ENCODE measurements around the gene TMEM19. TPM values are rescaled to one million over a fixed set of nuclear protein-coding genes. Genes with fewer than 3 reads are reported as not detected.
"Not testable (repeated sequence)": the region's sequence is repeated elsewhere in the genome, so short reads cannot be mapped to it uniquely, and the experiment has no call there.

TMEM19 gene
- total RNA-seq, 1 donor from 2014 or later, result 10.6 TPM

DNA sequence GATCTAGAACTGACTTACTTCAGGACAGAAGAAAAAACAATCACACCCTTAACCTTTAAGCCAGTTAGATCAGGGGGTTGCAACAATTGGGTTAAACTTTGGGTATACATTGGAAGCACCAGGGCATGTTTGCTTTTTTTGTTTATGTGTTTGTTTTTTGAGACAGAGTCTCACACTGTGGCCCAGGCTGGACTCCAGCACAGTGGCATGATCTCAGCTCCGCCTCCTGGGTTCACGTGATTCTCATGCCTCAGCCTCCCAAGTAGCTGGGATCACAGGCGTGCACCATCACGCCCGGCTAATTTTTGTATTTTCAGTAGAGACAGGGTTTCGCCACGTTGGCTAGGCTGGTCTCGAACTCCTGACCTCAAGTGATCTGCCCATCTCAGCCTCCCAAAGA lies 16.3 kb downstream of the TMEM19 start:
- H3K36me3 Mint-ChIP-seq (ENCODE audit: low read depth), result peaks cover 14% of the 10 kb centered on the region
- DNase-seq (ENCODE audit: low spot score); intact Hi-C loops (cut with micrococcal nuclease); H3K27me3 Mint-ChIP-seq (ENCODE audit: insufficient read depth); H3K27ac Mint-ChIP-seq; H3K4me3 Mint-ChIP-seq; H3K4me1 Mint-ChIP-seq (ENCODE audit: low read depth); H3K9me3 Mint-ChIP-seq: not testable (repeated sequence)

DNA sequence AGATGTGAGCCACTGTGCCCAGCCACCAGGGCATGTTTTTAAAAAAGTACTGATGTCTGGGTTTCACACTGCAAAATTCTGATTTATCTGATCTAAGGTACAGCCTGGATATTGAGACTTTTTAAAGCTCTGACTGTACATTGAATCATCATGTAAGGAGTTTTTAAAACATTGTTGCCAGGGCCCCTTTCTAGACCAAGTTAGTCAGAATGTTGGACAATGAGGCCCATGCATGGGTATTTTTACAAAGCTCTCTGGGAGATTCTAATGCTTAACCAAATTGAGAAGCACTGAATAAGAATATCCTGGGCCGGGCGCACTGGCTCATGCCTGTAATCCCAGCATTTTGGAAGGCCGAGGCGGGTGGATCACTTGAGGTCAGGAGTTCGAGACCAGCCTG lies 16.7 kb downstream of the TMEM19 start:
- Mint-ChIP-seq H3K36me3 (ENCODE audit: low read depth) (peaks cover 14% of the 10 kb centered on the region), H3K27ac (no peak overlapping the region), H3K4me1 (ENCODE audit: low read depth) (peaks cover 1% of the 10 kb centered on the region), H3K4me3 (no peak overlapping the region), H3K9me3 (no peaks in the 10 kb centered on the region), H3K27me3 (ENCODE audit: insufficient read depth) (no peaks in the 10 kb centered on the region)
- intact Hi-C loops (cut with micrococcal nuclease), result no loop called here
- DNase-seq (ENCODE audit: low spot score), result no peak

DNA sequence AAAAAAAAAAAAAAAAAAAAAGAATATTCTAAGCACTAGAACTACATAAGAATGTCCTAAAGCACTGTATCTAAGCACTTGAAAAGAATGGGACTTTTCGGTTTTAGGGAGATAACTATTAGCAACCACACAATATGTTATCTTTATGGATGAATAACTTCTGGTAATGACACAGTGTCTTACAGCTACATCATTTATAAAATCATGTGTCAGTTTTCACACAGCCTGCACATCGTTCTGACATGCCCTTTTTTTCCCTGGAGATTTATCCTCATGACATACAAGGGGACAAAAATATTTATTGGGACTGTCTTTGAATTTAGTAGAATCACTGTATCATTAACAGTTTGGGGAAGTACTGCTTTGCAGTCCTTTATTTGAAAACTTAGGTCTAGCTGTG lies 17.3 kb downstream of the TMEM19 start:
- no peak for DNase-seq (ENCODE audit: low spot score)
- Mint-ChIP-seq H3K27ac (no peak overlapping the region), H3K4me1 (ENCODE audit: low read depth) (peaks cover 8% of the 10 kb centered on the region), H3K27me3 (ENCODE audit: insufficient read depth) (no peaks in the 10 kb centered on the region), H3K9me3 (no peaks in the 10 kb centered on the region), H3K4me3 (no peak overlapping the region), H3K36me3 (ENCODE audit: low read depth) (peaks cover 13% of the 10 kb centered on the region)
- intact Hi-C loops (cut with micrococcal nuclease), result no loop called here

DNA sequence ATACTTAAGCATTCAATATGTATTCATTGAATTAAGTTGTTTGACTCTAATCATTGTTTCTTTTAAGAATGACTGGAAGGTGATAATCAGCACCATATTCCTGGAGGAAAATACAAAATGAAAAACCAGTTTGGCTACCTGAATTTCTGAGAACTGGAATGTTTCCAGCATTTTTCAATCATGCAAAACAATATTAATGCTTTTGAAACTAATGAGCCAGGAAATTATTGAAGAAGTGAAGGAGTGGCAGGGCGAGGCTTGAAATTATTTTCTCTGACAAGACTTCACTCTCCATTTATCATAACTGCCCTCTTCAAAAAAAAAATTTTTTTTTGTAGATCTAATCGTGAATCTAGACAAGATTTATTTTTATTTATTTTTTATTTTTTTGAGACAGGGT lies 19.0 kb downstream of the TMEM19 start:
- Mint-ChIP-seq H3K27ac (no peak overlapping the region), H3K9me3 (no peaks in the 10 kb centered on the region), H3K27me3 (ENCODE audit: insufficient read depth) (no peaks in the 10 kb centered on the region), H3K4me3 (no peak overlapping the region), H3K4me1 (ENCODE audit: low read depth) (peaks cover 10% of the 10 kb centered on the region), H3K36me3 (ENCODE audit: low read depth) (peaks cover 3% of the 10 kb centered on the region)
- no peak for DNase-seq (ENCODE audit: low spot score)
- intact Hi-C loops (cut with micrococcal nuclease), result no loop called here

DNA sequence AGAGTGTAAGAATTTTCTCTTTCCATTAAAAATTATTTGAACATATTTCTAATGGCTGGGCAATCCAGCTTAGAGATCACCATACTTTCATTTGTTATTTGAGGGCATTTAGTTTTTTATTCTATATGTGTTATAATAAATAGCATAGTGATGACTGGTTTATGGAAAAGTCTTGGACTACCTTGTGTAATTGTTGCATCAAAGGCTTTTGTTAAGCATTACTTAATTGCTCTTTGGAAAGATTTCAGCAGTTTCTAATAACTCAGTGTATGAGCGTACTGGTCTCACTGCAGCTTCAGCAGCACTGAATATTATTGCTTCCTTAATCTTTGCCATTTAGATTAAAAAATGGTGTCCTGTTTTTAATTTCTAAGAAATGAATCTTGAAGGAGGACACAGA lies 22.8 kb downstream of the TMEM19 start:
- Mint-ChIP-seq H3K4me3 (no peak overlapping the region), H3K4me1 (ENCODE audit: low read depth) (peaks cover 10% of the 10 kb centered on the region), H3K27ac (no peak overlapping the region), H3K9me3 (peaks cover 25% of the 10 kb centered on the region), H3K36me3 (ENCODE audit: low read depth) (peaks cover 1% of the 10 kb centered on the region), H3K27me3 (ENCODE audit: insufficient read depth) (peaks cover 6% of the 10 kb centered on the region)
- intact Hi-C loops (cut with micrococcal nuclease), result no loop called here
- DNase-seq (ENCODE audit: low spot score), result no peak

DNA sequence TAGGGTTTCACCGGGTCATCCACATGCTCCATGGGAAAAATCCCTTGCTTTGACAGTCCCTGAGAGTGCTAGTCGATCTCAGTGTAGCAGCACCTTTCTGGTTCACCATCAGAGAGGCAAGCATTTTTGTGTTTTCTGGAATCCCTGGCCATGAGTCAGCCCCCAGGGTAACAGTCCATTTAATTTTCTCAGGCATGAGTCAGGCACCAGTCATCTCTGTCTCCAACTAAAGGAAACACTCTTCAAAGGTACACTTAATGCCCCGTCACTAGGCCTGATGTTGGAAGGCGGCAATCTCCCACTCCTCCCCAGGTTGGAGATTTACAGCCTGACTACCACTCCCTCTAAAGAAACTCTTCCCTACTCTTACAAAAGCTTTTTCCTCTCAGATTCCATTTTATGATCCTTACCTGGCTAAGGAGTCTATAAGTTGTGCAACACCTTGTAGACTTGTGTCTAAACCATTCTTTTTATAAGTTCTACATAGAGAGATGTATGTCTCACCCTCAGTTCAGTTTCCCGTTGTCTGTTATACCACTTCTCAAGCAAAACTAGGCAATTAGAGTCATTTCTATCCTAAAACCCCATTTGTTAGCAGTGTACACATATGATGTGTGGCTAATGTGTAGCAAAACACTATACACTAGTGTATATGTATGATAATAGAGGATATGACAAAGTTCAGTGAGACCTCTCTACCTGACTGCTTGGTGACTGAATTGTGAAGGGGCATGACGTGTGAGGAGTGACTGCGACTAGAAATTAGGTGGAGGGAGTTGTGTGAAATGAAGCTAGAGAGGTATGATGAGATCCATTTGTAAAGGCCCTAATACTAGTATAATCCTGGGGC lies 24.6 kb downstream of the TMEM19 start:
- intact Hi-C loops (cut with micrococcal nuclease), result no loop called here
- no peak for DNase-seq (ENCODE audit: low spot score)

DNA sequence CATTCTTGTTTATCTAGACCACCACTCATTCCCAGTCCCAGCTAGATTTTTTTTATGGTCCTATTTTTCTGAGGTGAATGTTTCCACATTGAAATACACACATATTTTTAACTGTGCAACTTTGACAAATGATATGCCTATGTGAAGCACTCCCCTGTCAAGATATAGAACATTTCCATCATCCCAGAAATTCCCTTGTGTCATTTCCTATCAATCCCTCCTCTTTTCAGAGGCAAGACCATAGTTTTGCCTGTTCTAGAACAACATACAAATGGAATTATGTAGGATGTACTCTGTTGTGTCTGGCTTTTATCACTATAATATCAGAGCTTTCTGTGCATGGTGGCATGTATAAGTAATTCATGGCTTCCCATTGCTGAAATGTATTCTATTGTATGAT lies 32.7 kb downstream of the TMEM19 start:
- DNase-seq (ENCODE audit: low spot score), result no peak
- Mint-ChIP-seq H3K27ac (no peak overlapping the region), H3K36me3 (ENCODE audit: low read depth) (peaks cover 1% of the 10 kb centered on the region), H3K27me3 (ENCODE audit: insufficient read depth) (peaks cover 17% of the 10 kb centered on the region), H3K9me3 (peaks cover 11% of the 10 kb centered on the region), H3K4me1 (ENCODE audit: low read depth) (no peaks in the 10 kb centered on the region), H3K4me3 (no peak overlapping the region)
- intact Hi-C loops (cut with micrococcal nuclease), result no loop called here

More for the DNA sequence above, 24.6 kb downstream of the TMEM19 start:
- peaks cover 10% of the 10 kb centered on the region for H3K4me1 Mint-ChIP-seq (ENCODE audit: low read depth)
- H3K27me3 Mint-ChIP-seq (ENCODE audit: insufficient read depth), result peaks cover 9% of the 10 kb centered on the region
- no peak overlapping the region for H3K27ac Mint-ChIP-seq
- H3K4me3 Mint-ChIP-seq, result no peak overlapping the region
- peaks cover 30% of the 10 kb centered on the region for H3K9me3 Mint-ChIP-seq
- no peaks in the 10 kb centered on the region for H3K36me3 Mint-ChIP-seq (ENCODE audit: low read depth)

DNA sequence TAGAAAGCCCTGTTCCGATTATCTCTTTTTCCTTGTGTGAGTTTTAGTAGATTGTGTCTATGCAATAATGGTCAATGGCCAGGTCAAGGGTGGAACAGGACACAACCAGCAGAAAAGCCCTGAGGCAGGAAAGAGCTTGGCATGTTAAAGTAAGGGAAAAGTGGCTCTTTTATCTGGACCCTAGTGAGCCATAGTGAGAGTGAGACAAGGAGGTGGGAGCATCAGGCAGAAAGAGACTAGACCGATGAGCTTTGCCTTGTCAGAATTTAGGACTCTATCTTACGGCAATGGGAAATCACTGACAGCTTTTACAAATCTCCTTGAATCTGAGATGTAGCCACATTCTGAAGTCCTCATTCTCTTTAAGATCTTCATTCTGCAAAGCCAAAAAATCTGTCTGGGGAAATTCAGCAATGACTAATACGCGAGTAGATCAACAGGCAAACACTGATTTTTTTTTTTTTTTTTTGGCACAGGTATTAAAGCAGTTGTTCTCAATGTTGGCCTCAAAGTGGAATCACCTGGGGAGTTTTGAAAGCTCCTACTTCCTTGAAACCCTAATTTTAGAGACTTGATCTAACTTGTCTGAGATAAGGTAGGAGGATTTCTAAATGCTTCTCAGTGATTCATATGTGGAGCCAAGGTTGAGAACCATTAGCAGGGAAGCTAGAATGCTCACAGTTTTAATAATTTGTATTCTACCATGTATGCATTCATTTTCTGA lies 33.9 kb downstream of the TMEM19 start:
- Mint-ChIP-seq H3K4me3 (no peak overlapping the region), H3K27ac (no peak overlapping the region), H3K9me3 (peaks cover 6% of the 10 kb centered on the region), H3K27me3 (ENCODE audit: insufficient read depth) (peaks cover 14% of the 10 kb centered on the region), H3K4me1 (ENCODE audit: low read depth) (no peaks in the 10 kb centered on the region), H3K36me3 (ENCODE audit: low read depth) (peaks cover 1% of the 10 kb centered on the region)
- DNase-seq (ENCODE audit: low spot score), result no peak
- intact Hi-C loops (cut with micrococcal nuclease), result no loop called here

DNA sequence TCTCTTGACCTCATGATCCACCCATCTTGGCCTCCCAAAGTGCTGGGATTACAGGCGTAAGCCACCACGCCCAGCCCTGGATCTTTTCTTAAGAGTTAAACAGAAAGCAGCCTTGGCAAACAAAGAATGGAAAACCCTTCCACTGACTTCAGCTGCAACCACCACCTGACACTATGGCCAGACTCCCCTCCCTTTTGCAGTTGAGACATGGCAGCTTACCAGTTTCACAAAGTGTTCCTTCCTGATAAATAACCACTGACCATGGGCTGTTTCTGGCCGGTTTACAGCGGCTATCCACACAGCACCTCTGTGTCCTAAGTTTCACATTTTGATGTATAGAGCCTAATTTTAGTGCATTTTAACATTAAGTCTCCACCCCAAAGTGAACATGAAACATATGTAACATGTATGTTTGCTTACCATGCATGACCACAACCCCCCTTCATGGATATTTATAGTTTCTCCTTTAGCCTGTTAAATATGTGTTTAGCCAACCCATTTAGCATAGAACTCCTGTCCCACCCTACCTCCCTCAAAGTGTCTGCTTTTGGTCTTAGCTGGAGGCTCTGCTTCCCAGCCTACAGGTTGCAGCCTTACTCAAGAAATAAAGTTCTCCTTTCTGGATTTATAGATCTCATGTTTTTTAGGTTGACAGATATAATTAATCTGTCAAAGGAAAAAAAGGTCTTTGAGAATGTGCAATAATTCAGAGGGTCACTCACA lies 36.1 kb downstream of the TMEM19 start:
- no peak for DNase-seq (ENCODE audit: low spot score)
- no peaks in the 10 kb centered on the region for H3K9me3 Mint-ChIP-seq
- intact Hi-C loops (cut with micrococcal nuclease), result no loop called here
- H3K27me3 Mint-ChIP-seq (ENCODE audit: insufficient read depth), result peaks cover 7% of the 10 kb centered on the region
- H3K4me1 Mint-ChIP-seq (ENCODE audit: low read depth), result no peaks in the 10 kb centered on the region
- peaks cover 1% of the 10 kb centered on the region for H3K36me3 Mint-ChIP-seq (ENCODE audit: low read depth)
- no peak overlapping the region for H3K27ac Mint-ChIP-seq
- H3K4me3 Mint-ChIP-seq, result no peak overlapping the region

DNA sequence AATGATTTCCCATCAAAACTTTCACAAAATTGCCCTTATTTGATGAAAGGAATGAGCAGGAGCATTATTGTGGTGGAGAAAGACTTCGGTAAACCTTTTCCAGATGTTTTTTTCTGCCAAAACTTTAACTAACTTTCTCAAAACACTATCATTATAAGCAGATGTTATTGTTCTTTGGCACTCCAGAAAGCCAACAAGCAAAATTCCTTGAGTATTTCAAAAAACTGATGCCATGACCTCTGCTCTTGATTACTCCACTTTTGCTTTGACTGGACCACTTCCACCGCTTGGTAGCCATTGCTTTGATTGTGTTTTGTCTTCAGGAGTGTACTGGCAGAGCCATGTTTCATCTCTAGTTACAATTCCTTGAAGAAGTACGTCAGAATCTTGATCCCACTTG lies 39.1 kb downstream of the TMEM19 start:
- Mint-ChIP-seq H3K9me3 (no peaks in the 10 kb centered on the region), H3K27me3 (ENCODE audit: insufficient read depth) (peaks cover 5% of the 10 kb centered on the region), H3K27ac (no peak overlapping the region), H3K4me1 (ENCODE audit: low read depth) (no peaks in the 10 kb centered on the region), H3K36me3 (ENCODE audit: low read depth) (peaks cover 1% of the 10 kb centered on the region), H3K4me3 (no peak overlapping the region)
- intact Hi-C loops (cut with micrococcal nuclease), result no loop called here
- no peak for DNase-seq (ENCODE audit: low spot score)

DNA sequence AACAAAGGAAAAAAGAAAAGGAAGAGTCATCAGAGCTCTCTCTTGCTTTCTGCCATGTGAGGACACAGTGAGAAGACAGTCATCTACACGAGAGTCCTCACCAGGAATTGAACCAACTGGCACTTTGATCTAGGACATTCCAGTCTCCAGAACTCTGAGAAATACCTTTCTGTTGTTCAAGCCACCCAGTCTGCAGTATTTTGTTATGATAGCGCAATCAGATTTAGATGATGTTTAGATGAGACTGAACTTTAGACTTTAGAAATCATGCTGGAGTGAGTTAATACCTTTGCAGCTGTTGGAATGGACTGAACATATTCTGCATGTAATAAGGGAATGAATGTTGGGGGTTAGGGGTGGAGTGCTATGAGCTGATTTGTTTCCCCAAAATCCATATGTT lies 40.7 kb downstream of the TMEM19 start:
- DNase-seq (ENCODE audit: low spot score), result no peak
- Mint-ChIP-seq H3K9me3 (no peaks in the 10 kb centered on the region), H3K27ac (no peak overlapping the region), H3K36me3 (ENCODE audit: low read depth) (no peaks in the 10 kb centered on the region), H3K4me1 (ENCODE audit: low read depth) (no peaks in the 10 kb centered on the region), H3K27me3 (ENCODE audit: insufficient read depth) (peaks cover 5% of the 10 kb centered on the region), H3K4me3 (no peak overlapping the region)
- intact Hi-C loops (cut with micrococcal nuclease), result no loop called here

DNA sequence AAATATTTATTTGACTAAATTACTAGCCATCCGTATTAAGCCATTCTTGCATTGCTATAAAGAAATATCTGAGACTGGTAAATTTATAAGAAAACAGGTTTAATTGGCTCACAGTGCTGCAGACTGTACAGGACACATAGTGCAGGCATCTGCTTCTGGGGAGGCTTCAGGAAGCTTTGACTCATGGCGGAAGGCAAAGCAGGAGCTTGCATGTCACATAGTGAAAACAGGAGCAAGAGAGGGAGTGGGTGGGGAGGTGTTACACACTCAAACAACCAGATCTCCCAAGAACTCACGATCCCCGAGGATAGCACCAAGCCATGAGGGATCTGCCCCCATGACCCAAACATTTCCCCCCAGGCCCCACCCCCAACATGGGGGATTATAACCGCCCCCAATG lies 42.1 kb downstream of the TMEM19 start:
- DNase-seq (ENCODE audit: low spot score), result no peak
- peaks cover 3% of the 10 kb centered on the region for H3K27me3 Mint-ChIP-seq (ENCODE audit: insufficient read depth)

DNA sequence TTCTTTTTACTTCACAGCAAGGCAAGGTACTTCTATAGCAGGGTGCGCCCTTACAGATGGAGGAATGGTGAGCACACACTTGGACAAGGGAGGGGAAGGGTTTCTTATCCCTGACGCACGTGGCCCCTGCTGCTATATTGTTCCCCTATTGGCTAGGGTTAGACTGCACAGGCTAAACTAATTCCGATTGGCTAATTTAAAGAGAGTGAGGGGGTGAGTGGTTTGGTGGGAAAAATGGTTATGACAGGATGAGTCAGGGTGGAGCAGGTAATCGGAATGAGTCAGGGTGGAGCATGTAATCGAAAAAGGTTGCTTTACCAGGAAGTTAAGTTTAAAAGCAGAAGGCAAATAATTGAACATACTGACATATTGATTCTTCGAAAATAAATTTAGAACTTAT lies 45.1 kb downstream of the TMEM19 start:
- Mint-ChIP-seq H3K27me3 (ENCODE audit: insufficient read depth) (peaks cover 2% of the 10 kb centered on the region), H3K4me3 (no peak overlapping the region), H3K36me3 (ENCODE audit: low read depth) (no peaks in the 10 kb centered on the region), H3K27ac (no peak overlapping the region), H3K4me1 (ENCODE audit: low read depth) (no peaks in the 10 kb centered on the region), H3K9me3 (no peaks in the 10 kb centered on the region)
- no peak for DNase-seq (ENCODE audit: low spot score)
- intact Hi-C loops (cut with micrococcal nuclease), result no loop called here

More for the DNA sequence above, 42.1 kb downstream of the TMEM19 start:
- H3K27ac Mint-ChIP-seq, result no peak overlapping the region
- no peaks in the 10 kb centered on the region for H3K36me3 Mint-ChIP-seq (ENCODE audit: low read depth)
- H3K4me3 Mint-ChIP-seq, result no peak overlapping the region
- H3K9me3 Mint-ChIP-seq, result no peaks in the 10 kb centered on the region
- H3K4me1 Mint-ChIP-seq (ENCODE audit: low read depth), result no peaks in the 10 kb centered on the region
- intact Hi-C loops (cut with micrococcal nuclease), result no loop called here
